A673 (cell line): ENCODE measurements around the gene FBXW4. TPM values are rescaled to one million over a fixed set of nuclear protein-coding genes. Genes with fewer than 3 reads are reported as not detected.

Experiments used
- BruUV-seq: library from RNA; stranded (reverse); fragments of 400-500 nt; replicated peaks from 2 replicates; lab custom pipeline; 2021; lab: Mats Ljungman, UMichigan
- CTCF ChIA-PET: fragments of 300-600 bp; sonication (Branson Sonifier 250); formaldehyde crosslinking; loops from one replicate; lab custom pipeline; 2022; ENCODE audit warnings: antibody characterized with exemption; lab: Charles Lee
- POLR2A ChIA-PET: fragments of 300-600 bp; sonication (Branson Sonifier 250); formaldehyde crosslinking; loops from one replicate; lab custom pipeline; 2022; ENCODE audit warnings: antibody characterized with exemption; ENCODE audit not compliant: low non-redundant PET; lab: Charles Lee
- DNase-seq: peaks from one replicate; pipeline ENCODE4 v3.0.0-alpha.2; 2015; ENCODE audit warnings: low spot score
- H3K27ac ChIP-seq: fragments of 200-600 bp; sonication (generic); 2 replicates; pipeline ENCODE4 v1.5.1; 2016; ENCODE audit warnings: mixed run types, low read depth, mild to moderate bottlenecking, mixed read lengths, antibody characterized with exemption, low read length; ENCODE audit not compliant: poor library complexity, severe bottlenecking
- H3K27me3 ChIP-seq: fragments of 200-600 bp; sonication (generic); replicated peaks from 2 replicates; pipeline ENCODE4 v1.6.1; 2017; ENCODE audit warnings: mixed run types, low read depth, mild to moderate bottlenecking, mixed read lengths, antibody characterized with exemption, low read length; ENCODE audit not compliant: insufficient read depth, poor library complexity
- H3K36me3 ChIP-seq: fragments of 200-600 bp; sonication (generic); 2 replicates; pipeline ENCODE4 v1.6.1; 2016; ENCODE audit warnings: mixed run types, mild to moderate bottlenecking, mixed read lengths, antibody characterized with exemption, low read length; ENCODE audit not compliant: insufficient read depth, poor library complexity, severe bottlenecking
- H3K4me1 ChIP-seq: fragments of 200-600 bp; sonication (generic); 2 replicates; pipeline ENCODE4 v1.6.1; 2017; ENCODE audit warnings: mixed run types, mild to moderate bottlenecking, mixed read lengths, antibody characterized with exemption, low read length; ENCODE audit not compliant: insufficient read depth, poor library complexity, severe bottlenecking
- H3K4me3 ChIP-seq: fragments of 200-600 bp; sonication (generic); 2 replicates; pipeline ENCODE4 v1.5.1; 2016; ENCODE audit warnings: low read depth, mixed run types, mild to moderate bottlenecking, mixed read lengths, low read length; ENCODE audit not compliant: poor library complexity, severe bottlenecking
- H3K9me3 ChIP-seq: fragments of 200-600 bp; sonication (generic); 2 replicates; pipeline ENCODE4 v1.6.1; 2016; ENCODE audit warnings: mixed run types, low read depth, mild to moderate bottlenecking, mixed read lengths, antibody characterized with exemption, low read length; ENCODE audit not compliant: poor library complexity, severe bottlenecking
- CTCF ChIP-seq: fragments of 300-800, 200-600 bp; sonication (generic); conservative IDR thresholded peaks from 2 replicates; pipeline ENCODE4 v1.5.1; 2017; ENCODE audit warnings: low read depth, mild to moderate bottlenecking, antibody characterized with exemption, low read length, moderate library complexity, mixed read lengths
- EZH2 ChIP-seq: fragments of 200-600 bp; sonication (generic); IDR thresholded peaks from 2 replicates; pipeline ENCODE4 v1.6.1; 2017; ENCODE audit warnings: borderline replicate concordance, low read depth, mild to moderate bottlenecking, mixed read lengths, antibody characterized with exemption, low read length; ENCODE audit not compliant: poor library complexity, severe bottlenecking
- intact Hi-C: fragments of 100-400 bp; cut with micrococcal nuclease; formaldehyde crosslinking; loops from one replicate; pipeline ENCODE4 v1.10.0; 2022; ENCODE audit not compliant: unreplicated experiment
- total RNA-seq: library from RNA; stranded (reverse); gene quantifications from 2 replicates; pipeline ENCODE4 v1.2.3, GENCODE V29; 2021

FBXW4 gene
- total RNA-seq, 1 experiment from 2014 or later, result 19.5 TPM

GRCh38 chr10:101686133-101686925 is 8.6 kb downstream of the FBXW4 start:
- Histone ChIP-seq H3K4me3 (no peak overlapping the region), H3K4me1 (no peaks in the 10 kb centered on the region), H3K27ac (no peak overlapping the region), H3K36me3 (no peaks in the 10 kb centered on the region), H3K9me3 (no peaks in the 10 kb centered on the region), H3K27me3 (no peaks in the 10 kb centered on the region)
- CTCF ChIA-PET, result no interaction called here
- intact Hi-C loops, result no loop called here
- TF ChIP-seq CTCF (no peak), EZH2 (no peak)
- no TSS peak for BruUV-seq
- no peak for DNase-seq
- POLR2A ChIA-PET, result no interaction called here

DNA sequence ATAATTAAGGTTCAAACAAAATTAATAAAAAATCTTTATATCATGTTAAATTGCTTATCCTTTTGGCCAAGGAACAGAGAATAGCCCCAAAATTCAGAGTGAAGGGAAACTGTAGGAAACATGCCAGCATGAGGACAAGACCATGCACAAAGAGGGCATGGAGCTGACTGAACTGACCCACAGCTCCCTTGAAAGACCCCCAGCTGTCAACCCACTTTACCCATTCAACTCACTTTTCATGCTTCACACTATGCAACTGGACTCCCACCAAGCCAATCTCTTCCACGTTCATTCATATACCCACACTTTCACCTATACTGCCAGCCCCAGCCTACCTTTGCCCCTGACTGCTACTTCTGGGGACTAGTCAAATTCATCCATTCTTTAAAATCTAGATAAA is 10.2 kb downstream of the FBXW4 start:
- CTCF ChIA-PET, result no interaction called here
- no TSS peak for BruUV-seq

GRCh38 chr10:101683276-101683675 is 11.7 kb downstream of the FBXW4 start:
- Histone ChIP-seq H3K4me3 (no peak overlapping the region), H3K4me1 (no peaks in the 10 kb centered on the region), H3K27ac (no peak overlapping the region), H3K27me3 (no peaks in the 10 kb centered on the region), H3K9me3 (no peaks in the 10 kb centered on the region), H3K36me3 (no peaks in the 10 kb centered on the region)
- intact Hi-C loops, result no loop called here
- TF ChIP-seq CTCF, result no peak
- TF ChIP-seq EZH2, result no peak
- no TSS peak for BruUV-seq
- POLR2A ChIA-PET, result no interaction called here
- DNase-seq, result no peak
- CTCF ChIA-PET, result interaction anchor here (0.6 kb wide), 1 partner anchor 477 kb away, joined by 3 read pairs; no protein-coding TSS in a partner anchor

More for the DNA sequence above, 10.2 kb downstream of the FBXW4 start:
- Histone ChIP-seq H3K27ac (no peak overlapping the region), H3K4me1 (no peaks in the 10 kb centered on the region), H3K9me3 (no peaks in the 10 kb centered on the region), H3K36me3 (no peaks in the 10 kb centered on the region), H3K4me3 (no peak overlapping the region), H3K27me3 (no peaks in the 10 kb centered on the region)
- TF ChIP-seq EZH2 (no peak), CTCF (no peak)
- POLR2A ChIA-PET, result no interaction called here
- intact Hi-C loops, result no loop called here
- DNase-seq, result no peak
